ENCODE data around the gene ZNF554.

DNA sequence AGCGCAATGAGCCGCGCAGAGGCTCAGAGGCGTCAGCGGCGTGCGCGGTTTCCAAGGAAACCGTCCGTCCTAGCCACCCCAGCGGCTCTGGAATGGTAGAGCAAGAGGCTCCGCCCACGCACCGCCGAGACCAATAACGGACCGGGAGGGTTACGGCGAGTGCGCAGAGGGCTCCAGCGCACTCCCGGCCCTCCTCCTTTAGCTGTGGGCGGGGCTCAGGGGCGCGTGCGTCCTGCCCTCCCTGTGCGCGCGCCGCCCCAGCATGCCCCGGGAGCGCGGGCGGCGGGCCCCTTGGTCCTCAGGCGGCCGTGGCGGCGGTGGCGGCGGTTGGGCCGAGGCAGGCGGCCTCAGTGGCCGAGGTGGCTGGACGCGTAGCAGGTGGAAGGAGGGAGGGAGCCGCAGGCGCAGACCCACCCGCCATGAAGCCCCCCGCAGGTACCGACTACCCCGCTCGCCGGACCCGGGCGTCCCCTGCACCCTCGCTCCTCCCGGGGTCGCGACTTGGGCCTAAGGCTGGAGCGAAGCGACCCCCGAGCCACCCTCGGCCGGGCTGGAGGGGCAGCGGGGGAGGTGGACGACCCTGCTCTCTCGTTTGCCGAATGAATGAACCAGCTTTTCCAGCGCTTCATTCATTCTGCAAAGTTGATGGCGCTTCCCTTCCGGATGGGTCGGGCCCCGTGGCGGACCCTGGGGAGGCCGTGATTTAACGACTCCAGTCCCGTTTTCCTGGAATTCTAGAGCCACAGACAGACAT lies 34.2 kb upstream of the ZNF554 start, which contains the start of gene THOP1:
- TF ChIP-seq, protein P1, sequence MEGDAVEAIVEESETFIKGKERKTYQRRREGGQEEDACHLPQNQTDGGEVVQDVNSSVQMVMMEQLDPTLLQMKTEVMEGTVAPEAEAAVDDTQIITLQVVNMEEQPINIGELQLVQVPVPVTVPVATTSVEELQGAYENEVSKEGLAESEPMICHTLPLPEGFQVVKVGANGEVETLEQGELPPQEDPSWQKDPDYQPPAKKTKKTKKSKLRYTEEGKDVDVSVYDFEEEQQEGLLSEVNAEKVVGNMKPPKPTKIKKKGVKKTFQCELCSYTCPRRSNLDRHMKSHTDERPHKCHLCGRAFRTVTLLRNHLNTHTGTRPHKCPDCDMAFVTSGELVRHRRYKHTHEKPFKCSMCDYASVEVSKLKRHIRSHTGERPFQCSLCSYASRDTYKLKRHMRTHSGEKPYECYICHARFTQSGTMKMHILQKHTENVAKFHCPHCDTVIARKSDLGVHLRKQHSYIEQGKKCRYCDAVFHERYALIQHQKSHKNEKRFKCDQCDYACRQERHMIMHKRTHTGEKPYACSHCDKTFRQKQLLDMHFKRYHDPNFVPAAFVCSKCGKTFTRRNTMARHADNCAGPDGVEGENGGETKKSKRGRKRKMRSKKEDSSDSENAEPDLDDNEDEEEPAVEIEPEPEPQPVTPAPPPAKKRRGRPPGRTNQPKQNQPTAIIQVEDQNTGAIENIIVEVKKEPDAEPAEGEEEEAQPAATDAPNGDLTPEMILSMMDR (IDR thresholded peaks at IDR 0.05): peak in 1 of 3 donors; percentile 18
- TF ChIP-seq POLR2A (IDR thresholded peaks at IDR 0.05): peak; percentile 57
